ENCODE data around the gene PSMA6.
A peak's percentile ranks its signal among the peaks of the same experiment; 100 is the strongest.

PSMA6 gene

DNA sequence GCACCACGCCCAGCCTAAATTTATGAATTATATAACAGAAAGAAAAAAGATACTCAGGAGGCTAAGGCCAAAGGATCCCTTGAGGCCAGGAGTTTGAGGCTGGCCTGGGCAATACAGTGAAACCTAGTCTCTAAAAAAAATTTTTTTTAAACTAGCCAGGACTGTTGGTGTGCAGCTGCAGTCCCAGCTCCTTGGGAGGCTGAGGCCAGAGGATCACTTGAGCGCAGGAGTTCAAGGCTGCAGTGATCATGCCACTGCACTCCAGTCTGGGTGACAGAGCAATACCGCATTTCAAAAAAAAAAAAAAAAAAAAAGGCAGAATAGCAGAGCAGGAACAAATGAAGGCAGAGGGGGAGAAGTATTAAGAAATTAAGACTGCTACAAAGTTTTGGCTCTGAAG lies 2.6 kb upstream of the PSMA6 start:
- H3K4me3 ChIP-seq (ENCODE audit: low read depth, low read length) = no peak overlapping the region
- no peak for DNase-seq (ENCODE audit: low read depth)
- TF ChIP-seq, protein P1, sequence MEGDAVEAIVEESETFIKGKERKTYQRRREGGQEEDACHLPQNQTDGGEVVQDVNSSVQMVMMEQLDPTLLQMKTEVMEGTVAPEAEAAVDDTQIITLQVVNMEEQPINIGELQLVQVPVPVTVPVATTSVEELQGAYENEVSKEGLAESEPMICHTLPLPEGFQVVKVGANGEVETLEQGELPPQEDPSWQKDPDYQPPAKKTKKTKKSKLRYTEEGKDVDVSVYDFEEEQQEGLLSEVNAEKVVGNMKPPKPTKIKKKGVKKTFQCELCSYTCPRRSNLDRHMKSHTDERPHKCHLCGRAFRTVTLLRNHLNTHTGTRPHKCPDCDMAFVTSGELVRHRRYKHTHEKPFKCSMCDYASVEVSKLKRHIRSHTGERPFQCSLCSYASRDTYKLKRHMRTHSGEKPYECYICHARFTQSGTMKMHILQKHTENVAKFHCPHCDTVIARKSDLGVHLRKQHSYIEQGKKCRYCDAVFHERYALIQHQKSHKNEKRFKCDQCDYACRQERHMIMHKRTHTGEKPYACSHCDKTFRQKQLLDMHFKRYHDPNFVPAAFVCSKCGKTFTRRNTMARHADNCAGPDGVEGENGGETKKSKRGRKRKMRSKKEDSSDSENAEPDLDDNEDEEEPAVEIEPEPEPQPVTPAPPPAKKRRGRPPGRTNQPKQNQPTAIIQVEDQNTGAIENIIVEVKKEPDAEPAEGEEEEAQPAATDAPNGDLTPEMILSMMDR (conservative IDR thresholded peaks at IDR 0.05; ENCODE audit: low read depth, low read length) = no peak

GRCh38 chr14:35292770-35293561 lies 784 bp downstream of the PSMA6 start:
- H3K4me3 ChIP-seq (ENCODE audit: low read depth, low read length) = peak overlapping the region; percentile 92
- DNase-seq (ENCODE audit: low read depth) = peak; percentile 25
- TF ChIP-seq, protein P1 (conservative IDR thresholded peaks at IDR 0.05; ENCODE audit: low read depth, low read length) = no peak

GRCh38 chr14:35295845-35296161 lies 3.6 kb downstream of the PSMA6 start:
- TF ChIP-seq, protein P1 (conservative IDR thresholded peaks at IDR 0.05; ENCODE audit: low read depth, low read length) = no peak
- no peak overlapping the region for H3K4me3 ChIP-seq (ENCODE audit: low read depth, low read length)
- DNase-seq (ENCODE audit: low read depth) = no peak

DNA sequence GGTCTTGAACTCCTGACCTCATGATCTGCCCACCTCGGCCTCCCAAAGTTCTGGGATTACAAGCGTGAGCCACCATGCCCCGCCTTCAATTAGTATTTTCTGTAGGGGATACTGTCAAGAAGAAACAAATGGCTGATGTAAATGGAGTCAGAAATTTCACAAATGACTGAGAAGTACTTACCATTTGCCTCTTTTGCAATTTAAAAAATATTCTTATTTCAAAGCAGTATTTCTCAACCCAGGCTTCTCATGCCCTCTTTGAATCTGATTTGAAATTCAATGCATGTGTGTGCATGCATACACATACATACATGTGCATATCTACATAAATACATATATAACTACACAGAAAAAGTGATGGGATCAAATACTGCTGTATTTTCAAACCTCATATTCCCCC lies 4.4 kb downstream of the PSMA6 start:
- H3K4me3 ChIP-seq (ENCODE audit: low read depth, low read length) = no peak overlapping the region
- DNase-seq (ENCODE audit: low read depth) = no peak
- TF ChIP-seq, protein P1 (conservative IDR thresholded peaks at IDR 0.05; ENCODE audit: low read depth, low read length) = no peak

GRCh38 chr14:35297706-35298105 lies 5.5 kb downstream of the PSMA6 start:
- TF ChIP-seq, protein P1 (conservative IDR thresholded peaks at IDR 0.05; ENCODE audit: low read depth, low read length) = no peak
- no peak for DNase-seq (ENCODE audit: low read depth)

GRCh38 chr14:35298351-35298750 lies 6.2 kb downstream of the PSMA6 start:
- no peak for DNase-seq (ENCODE audit: low read depth)
- TF ChIP-seq, protein P1 (conservative IDR thresholded peaks at IDR 0.05; ENCODE audit: low read depth, low read length) = no peak
- no peak overlapping the region for H3K4me3 ChIP-seq (ENCODE audit: low read depth, low read length)

More at GRCh38 chr14:35297706-35298105, 5.5 kb downstream of the PSMA6 start:
- H3K4me3 ChIP-seq (ENCODE audit: low read depth, low read length) = no peak overlapping the region

DNA sequence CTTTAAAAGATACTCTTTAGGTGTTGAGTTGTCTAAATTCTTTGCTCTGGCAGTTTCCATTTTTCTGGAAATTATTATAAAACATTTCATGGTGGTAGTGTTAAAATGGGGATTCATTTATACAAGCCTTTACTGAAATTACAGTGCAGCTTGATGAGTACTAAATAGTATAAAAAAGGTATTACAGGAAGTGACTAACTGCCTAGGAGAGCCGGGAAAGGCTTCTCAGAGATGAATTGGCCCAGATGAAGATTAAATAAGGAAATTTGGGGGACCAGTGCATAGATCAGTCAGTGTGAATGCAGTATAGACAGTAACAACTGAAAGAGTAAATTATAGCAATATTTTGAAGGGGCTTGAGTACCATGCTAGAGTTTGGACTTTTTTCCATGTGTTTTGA lies 7.5 kb downstream of the PSMA6 start:
- no peak overlapping the region for H3K4me3 ChIP-seq (ENCODE audit: low read depth, low read length)
- TF ChIP-seq, protein P1 (conservative IDR thresholded peaks at IDR 0.05; ENCODE audit: low read depth, low read length) = no peak
- DNase-seq (ENCODE audit: low read depth) = no peak

Data from choroid plexus epithelial cell (primary cell).